Measurements from ENCODE around the gene WBP2. TPM values are rescaled to one million over a fixed set of nuclear protein-coding genes. Genes with fewer than 3 reads are reported as not detected.
A peak's percentile ranks its signal among the peaks of the same experiment; 100 is the strongest.

The WBP2 gene
- total RNA-seq, 1 donor, result 31.1 TPM

DNA sequence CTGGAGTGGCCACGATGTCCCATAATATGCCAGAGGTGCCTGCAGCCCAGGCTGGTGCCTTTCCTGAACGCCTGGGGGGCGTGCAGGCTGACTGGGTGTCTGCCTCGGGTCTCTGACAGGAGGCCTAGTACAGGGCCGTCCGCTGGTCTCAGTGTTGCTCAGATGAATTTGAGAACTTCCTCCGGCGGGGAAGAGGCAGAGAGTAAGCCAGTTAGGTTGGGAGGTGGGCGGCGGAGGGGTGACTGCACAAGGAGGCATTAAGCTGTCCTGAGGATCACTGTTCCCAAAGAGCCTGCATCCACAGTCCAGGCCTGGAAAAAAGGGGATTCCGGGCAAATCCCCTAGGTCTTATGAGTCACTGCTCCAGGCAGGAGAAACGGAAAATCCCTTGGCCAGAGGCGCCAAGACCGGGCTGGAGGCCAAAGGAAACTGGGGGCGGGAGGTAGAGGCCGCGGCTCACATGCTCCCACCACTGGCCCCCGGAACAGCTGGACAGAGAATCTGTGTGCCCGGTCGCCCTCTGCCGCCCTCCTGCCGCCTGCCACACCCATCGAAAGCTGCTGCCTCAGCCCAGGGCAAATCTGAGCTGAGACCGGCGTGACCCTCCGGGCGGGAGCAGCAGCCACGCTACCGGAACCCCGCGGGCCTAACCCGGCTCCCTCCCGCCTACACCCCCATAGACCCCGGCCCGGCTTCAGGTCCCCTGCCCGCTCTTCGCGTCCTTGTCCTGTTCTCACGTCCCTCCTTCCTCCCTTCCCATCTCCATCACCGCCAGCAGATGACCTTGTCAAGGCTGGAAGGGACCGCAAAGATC lies 22.0 kb upstream of the WBP2 start:
- Histone ChIP-seq H3K27ac (ENCODE audit: low read depth, low read length) (peak overlapping the region; percentile 91), H3K9me3 (ENCODE audit: low read depth, low read length) (no peaks in the 10 kb centered on the region), H3K36me3 (ENCODE audit: insufficient read depth, low read length) (no peaks in the 10 kb centered on the region), H3K79me2 (ENCODE audit: insufficient read depth, low read length) (no peaks in the 10 kb centered on the region), H2AFZ (ENCODE audit: low read length) (peak overlapping the region; percentile 80), H3K4me1 (ENCODE audit: insufficient read depth, low read length) (peaks cover 32% of the 10 kb centered on the region), H3K4me3 (ENCODE audit: insufficient read depth, low read length) (peak overlapping the region; percentile 77), H4K20me1 (ENCODE audit: insufficient read depth, low read length) (peaks cover 3% of the 10 kb centered on the region), H3K4me2 (ENCODE audit: insufficient read depth, low read length) (peak overlapping the region; percentile 86), H3K27me3 (ENCODE audit: insufficient read depth, low read length) (peaks cover 6% of the 10 kb centered on the region)
- peak; percentile 99 for DNase-seq (ENCODE audit: insufficient read length, low spot score, missing footprints)
- TF ChIP-seq, protein P1, sequence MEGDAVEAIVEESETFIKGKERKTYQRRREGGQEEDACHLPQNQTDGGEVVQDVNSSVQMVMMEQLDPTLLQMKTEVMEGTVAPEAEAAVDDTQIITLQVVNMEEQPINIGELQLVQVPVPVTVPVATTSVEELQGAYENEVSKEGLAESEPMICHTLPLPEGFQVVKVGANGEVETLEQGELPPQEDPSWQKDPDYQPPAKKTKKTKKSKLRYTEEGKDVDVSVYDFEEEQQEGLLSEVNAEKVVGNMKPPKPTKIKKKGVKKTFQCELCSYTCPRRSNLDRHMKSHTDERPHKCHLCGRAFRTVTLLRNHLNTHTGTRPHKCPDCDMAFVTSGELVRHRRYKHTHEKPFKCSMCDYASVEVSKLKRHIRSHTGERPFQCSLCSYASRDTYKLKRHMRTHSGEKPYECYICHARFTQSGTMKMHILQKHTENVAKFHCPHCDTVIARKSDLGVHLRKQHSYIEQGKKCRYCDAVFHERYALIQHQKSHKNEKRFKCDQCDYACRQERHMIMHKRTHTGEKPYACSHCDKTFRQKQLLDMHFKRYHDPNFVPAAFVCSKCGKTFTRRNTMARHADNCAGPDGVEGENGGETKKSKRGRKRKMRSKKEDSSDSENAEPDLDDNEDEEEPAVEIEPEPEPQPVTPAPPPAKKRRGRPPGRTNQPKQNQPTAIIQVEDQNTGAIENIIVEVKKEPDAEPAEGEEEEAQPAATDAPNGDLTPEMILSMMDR (IDR thresholded peaks at IDR 0.05; ENCODE audit: extremely low read depth, low read depth, low read length), result peak; percentile 11

DNA sequence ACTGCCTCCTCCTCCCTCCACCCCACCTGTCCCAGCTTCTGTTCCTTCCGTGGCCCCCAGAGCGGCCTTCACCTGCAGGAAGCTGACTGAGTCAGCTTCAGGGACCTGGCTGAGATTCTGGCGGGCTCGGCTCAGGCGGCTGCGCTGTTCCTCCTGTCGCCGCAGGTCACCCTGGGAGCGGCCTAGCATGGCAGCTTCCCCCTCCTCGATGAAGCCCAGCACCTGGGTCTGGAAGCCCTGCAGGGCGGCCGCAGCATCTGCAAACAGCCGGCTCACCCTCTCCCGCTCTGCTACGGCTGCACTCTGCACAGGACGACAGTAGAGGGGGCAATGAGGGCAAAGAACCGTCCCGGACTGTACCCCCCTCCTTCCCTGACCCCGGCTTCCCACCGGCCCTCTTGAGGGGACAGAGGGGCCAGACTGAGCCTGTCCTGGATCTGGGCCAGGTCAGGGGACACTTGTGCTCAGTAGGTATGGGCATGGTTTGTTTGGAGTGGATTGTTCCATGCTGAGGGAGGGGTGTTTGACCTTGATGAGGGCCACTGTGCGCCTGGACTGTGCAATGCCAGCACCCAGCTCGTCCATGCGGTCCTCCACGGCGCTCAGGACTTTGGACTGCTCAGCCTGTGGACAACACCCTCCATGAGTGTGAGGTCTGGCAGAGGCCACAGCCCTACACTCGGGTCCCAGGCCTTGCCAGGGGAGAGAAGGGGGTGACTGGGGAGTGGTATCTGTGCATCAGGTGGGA lies 21.2 kb upstream of the WBP2 start:
- Histone ChIP-seq H3K9me3 (ENCODE audit: low read depth, low read length) (no peaks in the 10 kb centered on the region), H3K27me3 (ENCODE audit: insufficient read depth, low read length) (peaks cover 6% of the 10 kb centered on the region), H3K4me2 (ENCODE audit: insufficient read depth, low read length) (peak overlapping the region; percentile 86), H3K79me2 (ENCODE audit: insufficient read depth, low read length) (no peaks in the 10 kb centered on the region), H3K27ac (ENCODE audit: low read depth, low read length) (peak overlapping the region; percentile 91), H2AFZ (ENCODE audit: low read length) (peak overlapping the region; percentile 20), H3K36me3 (ENCODE audit: insufficient read depth, low read length) (no peaks in the 10 kb centered on the region), H3K4me3 (ENCODE audit: insufficient read depth, low read length) (peak overlapping the region; percentile 77), H3K4me1 (ENCODE audit: insufficient read depth, low read length) (peaks cover 32% of the 10 kb centered on the region), H4K20me1 (ENCODE audit: insufficient read depth, low read length) (peaks cover 3% of the 10 kb centered on the region)
- peak; percentile 87 for DNase-seq (ENCODE audit: insufficient read length, low spot score, missing footprints)
- TF ChIP-seq, protein P1 (IDR thresholded peaks at IDR 0.05; ENCODE audit: extremely low read depth, low read depth, low read length), result peak; percentile 9

DNA sequence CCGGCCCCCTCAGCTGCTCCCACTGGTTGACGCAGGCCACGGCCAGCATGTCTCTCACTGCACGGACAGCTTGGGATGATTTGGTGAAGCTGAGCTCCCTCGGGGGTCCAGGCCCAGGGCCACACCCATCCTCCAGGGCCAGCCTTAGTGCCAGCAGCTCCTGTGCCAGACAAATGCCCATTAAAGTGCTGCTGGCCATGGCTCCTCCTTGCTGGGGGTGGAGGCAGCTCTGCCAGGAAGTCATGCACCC lies 20.7 kb upstream of the WBP2 start:
- Histone ChIP-seq H3K4me2 (ENCODE audit: insufficient read depth, low read length) (peak overlapping the region; percentile 86), H3K27ac (ENCODE audit: low read depth, low read length) (no peak overlapping the region), H2AFZ (ENCODE audit: low read length) (no peak overlapping the region), H3K27me3 (ENCODE audit: insufficient read depth, low read length) (peaks cover 6% of the 10 kb centered on the region), H3K36me3 (ENCODE audit: insufficient read depth, low read length) (no peaks in the 10 kb centered on the region), H3K4me3 (ENCODE audit: insufficient read depth, low read length) (no peak overlapping the region), H4K20me1 (ENCODE audit: insufficient read depth, low read length) (peaks cover 3% of the 10 kb centered on the region), H3K4me1 (ENCODE audit: insufficient read depth, low read length) (peaks cover 32% of the 10 kb centered on the region), H3K79me2 (ENCODE audit: insufficient read depth, low read length) (no peaks in the 10 kb centered on the region), H3K9me3 (ENCODE audit: low read depth, low read length) (no peaks in the 10 kb centered on the region)
- DNase-seq (ENCODE audit: insufficient read length, low spot score, missing footprints), result no peak
- TF ChIP-seq, protein P1 (IDR thresholded peaks at IDR 0.05; ENCODE audit: extremely low read depth, low read depth, low read length), result no peak

All from osteoblast (primary cell).